ENCODE results near the gene FAM117A.

DNA sequence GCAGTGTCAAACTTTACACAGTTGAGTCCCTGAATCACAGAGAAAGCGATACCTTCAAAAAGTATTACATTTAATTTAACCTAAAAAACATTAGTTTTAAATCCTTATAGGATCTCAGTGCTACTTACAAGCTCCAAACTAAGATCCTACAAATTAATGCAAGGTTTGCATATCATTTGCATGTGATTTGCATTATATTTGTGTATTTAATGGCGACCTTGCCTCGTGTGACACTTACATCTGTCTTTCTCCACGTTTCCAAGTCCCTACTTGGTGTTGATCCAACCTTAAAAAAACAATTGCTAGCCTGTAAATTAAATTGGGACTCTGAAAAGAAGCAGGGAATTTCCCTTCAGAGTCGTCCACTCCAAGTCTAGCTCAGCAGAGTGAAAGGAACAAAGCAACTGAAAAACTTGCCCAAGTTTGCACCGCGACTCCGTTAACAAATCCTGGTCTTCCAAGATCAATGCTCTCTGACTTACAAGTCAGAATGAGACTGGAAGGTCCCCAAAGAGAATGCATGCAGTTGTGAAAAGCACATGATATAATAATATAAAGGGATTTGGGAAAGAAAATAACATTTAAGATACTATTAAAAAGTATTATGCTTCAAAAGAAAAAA, 739 bp upstream of the FAM117A start:
- TF ChIP-seq, protein P1, sequence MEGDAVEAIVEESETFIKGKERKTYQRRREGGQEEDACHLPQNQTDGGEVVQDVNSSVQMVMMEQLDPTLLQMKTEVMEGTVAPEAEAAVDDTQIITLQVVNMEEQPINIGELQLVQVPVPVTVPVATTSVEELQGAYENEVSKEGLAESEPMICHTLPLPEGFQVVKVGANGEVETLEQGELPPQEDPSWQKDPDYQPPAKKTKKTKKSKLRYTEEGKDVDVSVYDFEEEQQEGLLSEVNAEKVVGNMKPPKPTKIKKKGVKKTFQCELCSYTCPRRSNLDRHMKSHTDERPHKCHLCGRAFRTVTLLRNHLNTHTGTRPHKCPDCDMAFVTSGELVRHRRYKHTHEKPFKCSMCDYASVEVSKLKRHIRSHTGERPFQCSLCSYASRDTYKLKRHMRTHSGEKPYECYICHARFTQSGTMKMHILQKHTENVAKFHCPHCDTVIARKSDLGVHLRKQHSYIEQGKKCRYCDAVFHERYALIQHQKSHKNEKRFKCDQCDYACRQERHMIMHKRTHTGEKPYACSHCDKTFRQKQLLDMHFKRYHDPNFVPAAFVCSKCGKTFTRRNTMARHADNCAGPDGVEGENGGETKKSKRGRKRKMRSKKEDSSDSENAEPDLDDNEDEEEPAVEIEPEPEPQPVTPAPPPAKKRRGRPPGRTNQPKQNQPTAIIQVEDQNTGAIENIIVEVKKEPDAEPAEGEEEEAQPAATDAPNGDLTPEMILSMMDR (tag by site-specific recombination; IDR thresholded peaks at IDR 0.05) = no peak
- TF ChIP-seq ZNF423 (tag by site-specific recombination; IDR thresholded peaks at IDR 0.05) (no peak), BCL11B (tag by site-specific recombination; IDR thresholded peaks at IDR 0.05; ENCODE audit: low read depth) (no peak), ZNF404 (tag by site-specific recombination; IDR thresholded peaks at IDR 0.05) (no peak), ZNF837 (tag by site-specific recombination; IDR thresholded peaks at IDR 0.05) (no peak)
